GM19025 (cell line): ENCODE data around the gene CPT1C.

Experiments
- ATAC-seq: cut with Tn5 transposase; IDR thresholded peaks from one replicate; pipeline ENCODE4 v1.9.1; 2021; ENCODE audit warnings: mild to moderate bottlenecking, low read depth, moderate library complexity; ENCODE audit not compliant: unreplicated experiment

CPT1C gene

GRCh38 chr19:49680421-49681351, 10.2 kb upstream of the CPT1C start:
- no peak for ATAC-seq

GRCh38 chr19:49681830-49682229, 9.1 kb upstream of the CPT1C start:
- no peak for ATAC-seq

GRCh38 chr19:49682274-49682673, 8.6 kb upstream of the CPT1C start:
- no peak for ATAC-seq

- ATAC-seq = no peak
Measured at GRCh38 chr19:49683814-49684250, 7.1 kb upstream of the CPT1C start.

GRCh38 chr19:49684251-49684982, 6.5 kb upstream of the CPT1C start:
- no peak for ATAC-seq

GRCh38 chr19:49684983-49685553, 5.8 kb upstream of the CPT1C start:
- ATAC-seq = no peak

- ATAC-seq = no peak
Measured at GRCh38 chr19:49685845-49686332, 5.0 kb upstream of the CPT1C start.

- no peak for ATAC-seq
Measured at GRCh38 chr19:49686503-49687088, 4.3 kb upstream of the CPT1C start.

GRCh38 chr19:49687150-49687549, 3.8 kb upstream of the CPT1C start:
- ATAC-seq = no peak

GRCh38 chr19:49687566-49688316, 3.2 kb upstream of the CPT1C start:
- no peak for ATAC-seq

GRCh38 chr19:49688531-49689132, 2.3 kb upstream of the CPT1C start:
- no peak for ATAC-seq

GRCh38 chr19:49689133-49690078, 1.5 kb upstream of the CPT1C start, which contains the start of gene ADM5:
TSS of gene ADM5 (plus strand) at chr19:49689594. CDS start at chr19:49689838, 244 bp downstream.
- no peak for ATAC-seq

- ATAC-seq = no peak
Measured at GRCh38 chr19:49690079-49690655, 749 bp upstream of the CPT1C start.

- ATAC-seq = no peak
Measured at GRCh38 chr19:49691243-49692146, 579 bp downstream of the CPT1C start.

GRCh38 chr19:49692147-49692506, 1.2 kb downstream of the CPT1C start:
- no peak for ATAC-seq

- no peak for ATAC-seq
Measured at GRCh38 chr19:49696115-49696514, 5.2 kb downstream of the CPT1C start.

- no peak for ATAC-seq
Measured at GRCh38 chr19:49696865-49697264, 5.9 kb downstream of the CPT1C start.
